Dermis microvascular lymphatic vessel endothelial cell (primary cell): ENCODE results near the gene SLC16A14. TPM values are rescaled to one million over a fixed set of nuclear protein-coding genes. Genes with fewer than 3 reads are reported as not detected.
"Not testable (repeated sequence)": the region's sequence is repeated elsewhere in the genome, so short reads cannot be mapped to it uniquely, and the experiment has no call there.

Experiments
- DNase-seq, 2 donors: peaks; one replicate each; pipeline versions ENCODE4 v3.0.0 to v3.0.0-alpha.2; 2010; ENCODE audit warnings: low read depth in 2 of 2
- total RNA-seq: library from RNA; depleted of rRNA; stranded (reverse); fragments of >200 nt; gene quantifications from 2 replicates; pipeline ENCODE4 v1.2.1, GENCODE V29; 2014

Gene SLC16A14
- under 0.01 and 0.25 TPM in 2 replicates for total RNA-seq

- peak in 1 of 2 donors; percentile 53 for DNase-seq
Measured at GRCh38 chr2:230068651-230069055, at the start of gene SLC16A14. TSS of gene SLC16A14 (minus strand) at chr2:230068924. CDS start at chr2:230059352, 9,572 bp downstream.

- no peak for DNase-seq
Measured at GRCh38 chr2:230106771-230107170, 38.0 kb upstream of the SLC16A14 start.

GRCh38 chr2:230101967-230102366, 33.2 kb upstream of the SLC16A14 start:
- not testable (repeated sequence) for DNase-seq

- DNase-seq: no peak
Measured at GRCh38 chr2:230097841-230098240, 29.1 kb upstream of the SLC16A14 start.

- no peak for DNase-seq
Measured at GRCh38 chr2:230097424-230097823, 28.7 kb upstream of the SLC16A14 start.

GRCh38 chr2:230090967-230091366, 22.2 kb upstream of the SLC16A14 start:
- DNase-seq: no peak

GRCh38 chr2:230085201-230085600, 16.5 kb upstream of the SLC16A14 start:
- DNase-seq: no peak

- peak; percentile 50 to 66 for DNase-seq
Measured at GRCh38 chr2:230077851-230078547, 9.3 kb upstream of the SLC16A14 start.

- DNase-seq: no peak
Measured at GRCh38 chr2:230076819-230077218, 8.1 kb upstream of the SLC16A14 start.

GRCh38 chr2:230075988-230076631, 7.4 kb upstream of the SLC16A14 start:
- no peak for DNase-seq

GRCh38 chr2:230071421-230071820, 2.7 kb upstream of the SLC16A14 start:
- DNase-seq: no peak

GRCh38 chr2:230069402-230069801, 678 bp upstream of the SLC16A14 start:
- no peak for DNase-seq

- peak in 1 of 2 donors; percentile 52 for DNase-seq
Measured at GRCh38 chr2:230068016-230068650, 591 bp downstream of the SLC16A14 start.

GRCh38 chr2:230060672-230061293, 7.9 kb downstream of the SLC16A14 start:
- no peak for DNase-seq

- no peak for DNase-seq
Measured at GRCh38 chr2:230053753-230054478, 14.8 kb downstream of the SLC16A14 start.

- peak in 1 of 2 donors; percentile 53 for DNase-seq
Measured at GRCh38 chr2:230052299-230052698, 16.4 kb downstream of the SLC16A14 start.

GRCh38 chr2:230050136-230050535, 18.6 kb downstream of the SLC16A14 start:
- DNase-seq: no peak

GRCh38 chr2:230048010-230048671, 20.6 kb downstream of the SLC16A14 start:
- no peak for DNase-seq

- no peak for DNase-seq
Measured at GRCh38 chr2:230046491-230046890, 22.2 kb downstream of the SLC16A14 start.

GRCh38 chr2:230043461-230043860, 25.3 kb downstream of the SLC16A14 start:
- DNase-seq: no peak

- no peak for DNase-seq
Measured at GRCh38 chr2:230043025-230043424, 25.7 kb downstream of the SLC16A14 start.
